Neural progenitor cell (in vitro differentiated cells): ENCODE data around the gene TNFRSF8.

Experiments
- CTCF ChIP-seq: fragments of 200-600 bp; sonication (generic); IDR thresholded peaks from 2 replicates; pipeline ENCODE4 v1.5.1; 2017; ENCODE audit warnings: antibody characterized with exemption, mild to moderate bottlenecking
- EZH2 ChIP-seq: fragments of 200-600 bp; sonication (generic); IDR thresholded peaks from 2 replicates; pipeline ENCODE4 v1.6.1; 2017; ENCODE audit warnings: antibody characterized with exemption, mild to moderate bottlenecking, moderate library complexity
- EZH2phosphoT487 ChIP-seq: fragments of 200-600 bp; sonication (generic); IDR thresholded peaks from 2 replicates; pipeline ENCODE4 v1.6.1; 2017; ENCODE audit warnings: antibody characterized with exemption

DNA sequence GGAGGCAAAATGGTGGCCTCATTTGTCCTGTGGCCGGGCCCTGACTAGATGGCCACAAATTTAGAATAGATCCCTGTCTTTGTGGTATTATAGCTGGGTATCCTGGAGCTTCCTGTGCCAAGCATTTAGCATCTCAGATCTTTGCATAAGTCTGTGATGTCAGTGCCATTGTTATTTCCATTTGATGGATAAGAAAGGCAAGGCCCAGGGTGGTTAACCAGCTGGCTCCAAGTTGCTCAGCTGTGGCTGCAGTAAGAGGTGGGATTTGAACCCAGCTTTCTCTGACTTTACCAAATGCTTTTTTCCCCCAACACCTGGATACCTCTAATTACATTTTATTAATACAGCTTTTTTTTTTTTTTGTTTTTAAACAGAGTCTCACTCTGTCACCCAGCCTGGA, 11.7 kb upstream of the TNFRSF8 start:
- TF ChIP-seq CTCF (no peak), EZH2phosphoT487 (no peak), EZH2 (no peak)
